NOMO-1 treated with dmso at 0.1 percent for 144 hours (cell line): ENCODE results near the gene BNIP5.
A peak's percentile ranks its signal among the peaks of the same experiment; 100 is the strongest.

Experiments
- DNase-seq: peaks from one replicate; lab custom pipeline; 2025; ENCODE audit not compliant: unreplicated experiment; lab: John Stamatoyannopoulos, UW

Gene BNIP5

GRCh38 chr6:36336779-36337241, at the start of gene BNIP5:
Gene BNIP5 (minus strand): TSS chr6:36336888. CDS start chr6:36330690, 6,198 bp downstream.
- no peak for DNase-seq

- DNase-seq, result no peak
These were observed 47.4 kb upstream of the BNIP5 start for GRCh38 chr6:36384095-36384494.

- no peak for DNase-seq
These were observed 46.9 kb upstream of the BNIP5 start for GRCh38 chr6:36383606-36384005.

- no peak for DNase-seq
These were observed 46.3 kb upstream of the BNIP5 start for GRCh38 chr6:36382976-36383375.

- DNase-seq, result no peak
These were observed 45.1 kb upstream of the BNIP5 start for GRCh38 chr6:36381502-36382389.

- DNase-seq, result no peak
These were observed 43.5 kb upstream of the BNIP5 start for GRCh38 chr6:36380166-36380565.

- DNase-seq, result no peak
These were observed 42.2 kb upstream of the BNIP5 start for GRCh38 chr6:36378936-36379335.

- DNase-seq, result no peak
These were observed 41.7 kb upstream of the BNIP5 start for GRCh38 chr6:36378243-36378920.

- DNase-seq, result no peak
These were observed 40.9 kb upstream of the BNIP5 start for GRCh38 chr6:36377594-36377993.

- no peak for DNase-seq
These were observed 40.1 kb upstream of the BNIP5 start for GRCh38 chr6:36376742-36377141.

- DNase-seq, result no peak
These were observed 39.5 kb upstream of the BNIP5 start for GRCh38 chr6:36376183-36376582.

GRCh38 chr6:36375644-36376155, 39.0 kb upstream of the BNIP5 start:
- no peak for DNase-seq

- no peak for DNase-seq
These were observed 38.3 kb upstream of the BNIP5 start for GRCh38 chr6:36374972-36375371.

- no peak for DNase-seq
These were observed 37.5 kb upstream of the BNIP5 start for GRCh38 chr6:36374194-36374593.

- DNase-seq, result no peak
These were observed 36.8 kb upstream of the BNIP5 start for GRCh38 chr6:36373368-36374019.

- DNase-seq, result no peak
These were observed 35.4 kb upstream of the BNIP5 start for GRCh38 chr6:36372088-36372487.

GRCh38 chr6:36371211-36371610, 34.5 kb upstream of the BNIP5 start:
- DNase-seq, result no peak

GRCh38 chr6:36370638-36371037, 34.0 kb upstream of the BNIP5 start:
- DNase-seq, result no peak

GRCh38 chr6:36368921-36369865, 32.5 kb upstream of the BNIP5 start:
- DNase-seq, result peak; percentile 89

GRCh38 chr6:36368421-36368820, 31.7 kb upstream of the BNIP5 start:
- DNase-seq, result no peak
